Ishikawa (cell line): Measurements from ENCODE around the gene CD302.

Experiments used
- CEBPB ChIP-seq: IDR thresholded peaks from 2 replicates; pipeline ENCODE4 v1.6.1; 2012
- CREB1 ChIP-seq: IDR thresholded peaks from 2 replicates; pipeline ENCODE4 v1.6.1; 2012; ENCODE audit warnings: low read depth
- EGR1 ChIP-seq: IDR thresholded peaks from 2 replicates; pipeline ENCODE4 v1.6.1; 2012
- EP300 ChIP-seq: IDR thresholded peaks from 2 replicates; pipeline ENCODE4 v1.6.1; 2012; ENCODE audit warnings: borderline replicate concordance
- FOXM1 ChIP-seq: IDR thresholded peaks from 2 replicates; pipeline ENCODE4 v1.6.1; 2012; ENCODE audit warnings: low read depth, borderline replicate concordance
- NFIC ChIP-seq: IDR thresholded peaks from 2 replicates; pipeline ENCODE4 v1.6.1; 2012
- RAD21 ChIP-seq: IDR thresholded peaks from 2 replicates; pipeline ENCODE4 v1.6.1; 2012; ENCODE audit warnings: low read depth
- TAF1 ChIP-seq: IDR thresholded peaks from 2 replicates; pipeline ENCODE4 v1.6.1; 2012; ENCODE audit warnings: low read depth, mild to moderate bottlenecking
- TCF12 ChIP-seq: IDR thresholded peaks from 2 replicates; pipeline ENCODE4 v1.6.1; 2012; ENCODE audit warnings: low read depth
- TEAD4 ChIP-seq: IDR thresholded peaks from 2 replicates; pipeline ENCODE4 v1.6.1; 2012
- YY1 ChIP-seq: IDR thresholded peaks from 2 replicates; pipeline ENCODE4 v1.6.1; 2012; ENCODE audit warnings: low read depth
- ZBTB7A ChIP-seq: IDR thresholded peaks from 2 replicates; pipeline ENCODE4 v1.6.1; 2012; ENCODE audit warnings: low read depth
- TF ChIP-seq, protein P1 (sequence below): IDR thresholded peaks from 2 replicates; pipeline ENCODE4 v1.6.1; 2012; ENCODE audit warnings: low read depth, mild to moderate bottlenecking
- TF ChIP-seq, protein P2 (sequence below): IDR thresholded peaks from 2 replicates; pipeline ENCODE4 v1.6.1; 2012
- TF ChIP-seq, protein P3 (sequence below): IDR thresholded peaks from 2 replicates; pipeline ENCODE4 v1.6.1; 2012

Gene CD302

DNA sequence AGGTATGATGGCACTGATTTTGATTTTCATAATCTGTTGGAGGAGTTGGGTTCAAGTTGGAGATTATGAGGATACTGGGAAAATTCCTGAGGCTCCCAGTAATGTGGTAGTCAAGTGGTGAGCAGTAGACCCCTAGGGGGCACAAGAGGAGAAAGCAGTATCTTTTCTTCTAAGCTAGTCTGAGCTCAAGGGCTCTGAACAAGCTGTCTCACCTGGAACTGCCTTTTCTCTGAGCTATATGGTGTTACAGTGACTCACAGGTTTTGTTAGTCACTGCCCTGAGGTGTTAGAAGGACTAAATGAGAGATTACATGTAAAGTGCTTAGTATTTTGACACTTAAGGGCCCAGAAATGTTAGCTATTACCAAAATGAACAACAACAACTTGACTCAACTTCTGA, 42.2 kb downstream of the CD302 start:
- TF ChIP-seq RAD21: peak; percentile 15; the same call in 1 of the 2 replicates
- TF ChIP-seq, protein P1, sequence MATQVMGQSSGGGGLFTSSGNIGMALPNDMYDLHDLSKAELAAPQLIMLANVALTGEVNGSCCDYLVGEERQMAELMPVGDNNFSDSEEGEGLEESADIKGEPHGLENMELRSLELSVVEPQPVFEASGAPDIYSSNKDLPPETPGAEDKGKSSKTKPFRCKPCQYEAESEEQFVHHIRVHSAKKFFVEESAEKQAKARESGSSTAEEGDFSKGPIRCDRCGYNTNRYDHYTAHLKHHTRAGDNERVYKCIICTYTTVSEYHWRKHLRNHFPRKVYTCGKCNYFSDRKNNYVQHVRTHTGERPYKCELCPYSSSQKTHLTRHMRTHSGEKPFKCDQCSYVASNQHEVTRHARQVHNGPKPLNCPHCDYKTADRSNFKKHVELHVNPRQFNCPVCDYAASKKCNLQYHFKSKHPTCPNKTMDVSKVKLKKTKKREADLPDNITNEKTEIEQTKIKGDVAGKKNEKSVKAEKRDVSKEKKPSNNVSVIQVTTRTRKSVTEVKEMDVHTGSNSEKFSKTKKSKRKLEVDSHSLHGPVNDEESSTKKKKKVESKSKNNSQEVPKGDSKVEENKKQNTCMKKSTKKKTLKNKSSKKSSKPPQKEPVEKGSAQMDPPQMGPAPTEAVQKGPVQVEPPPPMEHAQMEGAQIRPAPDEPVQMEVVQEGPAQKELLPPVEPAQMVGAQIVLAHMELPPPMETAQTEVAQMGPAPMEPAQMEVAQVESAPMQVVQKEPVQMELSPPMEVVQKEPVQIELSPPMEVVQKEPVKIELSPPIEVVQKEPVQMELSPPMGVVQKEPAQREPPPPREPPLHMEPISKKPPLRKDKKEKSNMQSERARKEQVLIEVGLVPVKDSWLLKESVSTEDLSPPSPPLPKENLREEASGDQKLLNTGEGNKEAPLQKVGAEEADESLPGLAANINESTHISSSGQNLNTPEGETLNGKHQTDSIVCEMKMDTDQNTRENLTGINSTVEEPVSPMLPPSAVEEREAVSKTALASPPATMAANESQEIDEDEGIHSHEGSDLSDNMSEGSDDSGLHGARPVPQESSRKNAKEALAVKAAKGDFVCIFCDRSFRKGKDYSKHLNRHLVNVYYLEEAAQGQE: no peak
- no peak for TF ChIP-seq EGR1

DNA sequence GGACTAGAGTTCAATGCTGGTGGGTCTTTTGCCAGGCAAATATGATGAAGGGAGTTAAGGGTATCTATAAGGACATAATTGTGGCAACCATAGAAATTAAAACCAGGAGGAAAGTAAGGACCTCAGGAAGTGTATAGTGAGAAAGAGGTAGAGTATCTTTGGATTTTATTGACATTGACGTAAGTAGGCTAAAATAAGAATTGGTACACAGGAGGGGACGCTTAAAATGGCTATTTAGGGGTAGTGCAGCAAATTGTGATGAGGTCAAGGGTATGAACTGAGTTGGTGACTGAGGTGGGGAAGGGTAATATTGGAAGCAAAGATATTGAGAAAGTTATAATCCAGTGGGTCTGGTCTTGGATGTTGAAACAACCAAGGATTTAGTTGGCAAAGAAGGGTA, 43.0 kb downstream of the CD302 start:
- TF ChIP-seq CREB1 (no peak), TEAD4 (no peak), RAD21 (no peak), EGR1 (no peak)
- TF ChIP-seq, protein P2, sequence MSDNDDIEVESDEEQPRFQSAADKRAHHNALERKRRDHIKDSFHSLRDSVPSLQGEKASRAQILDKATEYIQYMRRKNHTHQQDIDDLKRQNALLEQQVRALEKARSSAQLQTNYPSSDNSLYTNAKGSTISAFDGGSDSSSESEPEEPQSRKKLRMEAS: no peak
- TF ChIP-seq, protein P1: no peak

DNA sequence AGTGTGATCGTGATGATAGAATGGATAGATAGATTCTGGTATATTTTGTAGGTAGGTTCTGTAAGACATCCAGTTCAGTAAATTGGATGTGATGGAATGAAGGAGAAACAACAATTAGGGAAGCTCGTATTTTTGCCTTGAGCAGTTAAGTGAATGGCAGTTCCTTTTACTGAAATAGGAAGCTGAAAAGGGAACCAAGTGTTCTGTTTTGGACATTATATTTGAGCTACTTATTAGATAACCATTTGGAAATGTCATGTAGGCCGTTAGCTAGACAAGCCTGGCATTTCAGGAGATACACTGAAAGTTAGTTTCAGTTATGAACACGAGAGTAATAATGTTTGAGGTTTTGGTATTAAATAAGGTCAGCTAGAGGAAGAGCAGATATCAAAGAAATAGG, 44.2 kb downstream of the CD302 start:
- TF ChIP-seq YY1 (no peak), EGR1 (no peak), TEAD4 (no peak), TCF12 (no peak), TAF1 (no peak), CEBPB (no peak)

DNA sequence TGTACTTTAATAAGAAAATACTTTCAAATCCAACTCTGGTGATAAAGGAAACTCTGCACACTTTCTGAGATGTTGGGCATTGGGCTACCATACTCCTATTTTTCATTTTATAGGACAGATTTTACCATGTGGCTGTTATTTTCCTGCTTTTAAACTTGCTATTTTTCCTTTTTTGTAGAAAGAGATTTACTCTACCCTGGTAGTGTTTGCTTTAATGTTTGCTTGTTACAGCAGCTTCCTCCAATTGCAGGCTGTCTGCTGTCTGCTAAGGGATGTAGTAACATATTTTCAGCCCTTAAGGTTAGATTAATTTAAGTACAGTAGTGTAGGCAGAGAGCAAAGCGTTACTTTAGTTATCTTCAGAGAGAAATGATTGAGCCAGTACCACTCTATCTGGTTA, 47.1 kb downstream of the CD302 start:
- TF ChIP-seq, protein P1: no peak
- TF ChIP-seq, protein P3, sequence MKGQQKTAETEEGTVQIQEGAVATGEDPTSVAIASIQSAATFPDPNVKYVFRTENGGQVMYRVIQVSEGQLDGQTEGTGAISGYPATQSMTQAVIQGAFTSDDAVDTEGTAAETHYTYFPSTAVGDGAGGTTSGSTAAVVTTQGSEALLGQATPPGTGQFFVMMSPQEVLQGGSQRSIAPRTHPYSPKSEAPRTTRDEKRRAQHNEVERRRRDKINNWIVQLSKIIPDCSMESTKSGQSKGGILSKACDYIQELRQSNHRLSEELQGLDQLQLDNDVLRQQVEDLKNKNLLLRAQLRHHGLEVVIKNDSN: no peak
- TF ChIP-seq TCF12 (no peak), FOXM1 (no peak), TAF1 (no peak), EP300 (no peak), YY1 (no peak), RAD21 (no peak), CEBPB (no peak), TEAD4 (no peak), EGR1 (no peak), CREB1 (no peak), ZBTB7A (no peak), NFIC (no peak)
- TF ChIP-seq, protein P2: no peak

DNA sequence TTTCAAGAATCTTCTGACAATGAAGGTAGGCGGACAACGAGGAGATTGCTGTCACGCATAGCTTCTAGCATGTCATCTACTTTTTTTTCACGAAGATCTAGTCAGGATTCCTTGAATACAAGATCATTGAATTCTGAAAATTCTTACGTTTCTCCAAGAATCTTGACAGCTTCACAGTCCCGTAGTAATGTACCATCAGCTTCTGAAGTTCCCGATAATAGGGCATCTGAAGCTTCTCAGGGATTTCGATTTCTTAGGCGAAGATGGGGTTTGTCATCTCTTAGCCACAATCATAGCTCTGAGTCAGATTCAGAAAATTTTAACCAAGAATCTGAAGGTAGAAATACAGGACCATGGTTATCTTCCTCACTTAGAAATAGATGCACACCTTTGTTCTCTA, 49.9 kb downstream of the CD302 start:
- no peak for TF ChIP-seq NFIC
- TF ChIP-seq CREB1: no peak
- TF ChIP-seq TEAD4: no peak
- TF ChIP-seq ZBTB7A: no peak
- TF ChIP-seq YY1: no peak
- no peak for TF ChIP-seq RAD21
- TF ChIP-seq, protein P3: no peak
- TF ChIP-seq, protein P1: no peak
- no peak for TF ChIP-seq FOXM1
- no peak for TF ChIP-seq EP300
